HepG2 (cell line): ENCODE measurements around the gene G6PC3. TPM values are rescaled to one million over a fixed set of nuclear protein-coding genes. Genes with fewer than 3 reads are reported as not detected.

Source experiments
- ARNT ChIP-seq: fragments of 450-650 bp; IDR thresholded peaks from 2 replicates; pipeline ENCODE4 v1.6.1; 2017
- CEBPG ChIP-seq: IDR thresholded peaks from 2 replicates; pipeline ENCODE4 v1.6.1; 2016
- FOXK2 ChIP-seq: fragments of 450-650 bp; IDR thresholded peaks from 2 replicates; pipeline ENCODE4 v1.6.1; 2016
- GATA4 ChIP-seq: sonication (generic); IDR thresholded peaks from 2 replicates; pipeline ENCODE4 v1.6.1; 2016; ENCODE audit warnings: antibody characterized with exemption, low read depth, borderline replicate concordance
- GPBP1L1 ChIP-seq: sonication (generic); formaldehyde crosslinking; IDR thresholded peaks from 2 replicates; pipeline ENCODE4 v1.5.0; 2020; ENCODE audit warnings: mild to moderate bottlenecking, missing genetic modification reagents
- GZF1 ChIP-seq: sonication (generic); formaldehyde crosslinking; IDR thresholded peaks from 2 replicates; pipeline ENCODE4 v1.5.1; 2020; ENCODE audit warnings: mild to moderate bottlenecking, missing genetic modification reagents
- HDAC1 ChIP-seq: sonication (generic); formaldehyde crosslinking; IDR thresholded peaks from 2 replicates; pipeline ENCODE4 v1.5.1; 2020; ENCODE audit warnings: mild to moderate bottlenecking, missing genetic modification reagents
- IRX3 ChIP-seq: sonication (generic); formaldehyde crosslinking; IDR thresholded peaks from 2 replicates; pipeline ENCODE4 v1.8.1; 2023; ENCODE audit warnings: mild to moderate bottlenecking, low read depth, missing genetic modification reagents, borderline replicate concordance
- MEIS1 ChIP-seq: sonication (generic); formaldehyde crosslinking; IDR thresholded peaks from 2 replicates; pipeline ENCODE4 v1.9.0; 2021; ENCODE audit warnings: mild to moderate bottlenecking, missing genetic modification reagents, moderate library complexity, borderline replicate concordance
- MTA3 ChIP-seq: sonication (generic); formaldehyde crosslinking; IDR thresholded peaks from 2 replicates; pipeline ENCODE4 v1.4.0; 2020; ENCODE audit warnings: missing genetic modification reagents
- NONO ChIP-seq, 2 experiments: fragments of 450-650 bp in 1 of 2; sonication (generic) in 1 of 2; formaldehyde crosslinking in 1 of 2; IDR thresholded peaks in 1 of 2; conservative IDR thresholded peaks in 1 of 2; 2 replicates each; pipeline versions ENCODE4 v1.6.1 to v1.8.0; 2017 to 2022; ENCODE audit warnings: mild to moderate bottlenecking in 1 of 2, missing genetic modification reagents in 1 of 2, moderate library complexity in 1 of 2
- PHF8 ChIP-seq: sonication (generic); formaldehyde crosslinking; IDR thresholded peaks from 2 replicates; pipeline ENCODE4 v1.5.0; 2020; ENCODE audit warnings: missing genetic modification reagents
- PLRG1 ChIP-seq: fragments of 450-650 bp; conservative IDR thresholded peaks from 2 replicates; pipeline ENCODE4 v1.6.1; 2016
- RAD21 ChIP-seq: fragments of 450-650 bp; formaldehyde crosslinking; IDR thresholded peaks from 2 replicates; pipeline ENCODE4 v1.5.0; 2020; ENCODE audit warnings: mild to moderate bottlenecking
- SMARCE1 ChIP-seq: fragments of 450-650 bp; IDR thresholded peaks from 2 replicates; pipeline ENCODE4 v1.6.1; 2017; ENCODE audit warnings: borderline replicate concordance
- SSRP1 ChIP-seq: IDR thresholded peaks from 2 replicates; pipeline ENCODE4 v1.6.1; 2016; ENCODE audit warnings: control low read depth
- THAP11 ChIP-seq: IDR thresholded peaks from 2 replicates; pipeline ENCODE4 v1.6.1; 2016; ENCODE audit warnings: missing biosample characterization, missing genetic modification reagents
- ZBTB25 ChIP-seq: IDR thresholded peaks from 2 replicates; pipeline ENCODE4 v1.6.1; 2018; ENCODE audit warnings: missing genetic modification reagents
- ZNF160 ChIP-seq: sonication (generic); formaldehyde crosslinking; IDR thresholded peaks from 2 replicates; pipeline ENCODE4 v1.8.0; 2022; ENCODE audit warnings: mild to moderate bottlenecking, inconsistent platforms, missing genetic modification reagents
- ZNF256 ChIP-seq: sonication (generic); formaldehyde crosslinking; conservative IDR thresholded peaks from 2 replicates; pipeline ENCODE4 v1.4.0; 2020; ENCODE audit warnings: missing genetic modification reagents
- ZNF317 ChIP-seq: sonication (generic); formaldehyde crosslinking; IDR thresholded peaks from 2 replicates; pipeline ENCODE4 v1.5.0; 2020; ENCODE audit warnings: mild to moderate bottlenecking, missing genetic modification reagents
- ZNF329 ChIP-seq: sonication (generic); formaldehyde crosslinking; IDR thresholded peaks from 2 replicates; pipeline ENCODE4 v1.9.0; 2021; ENCODE audit warnings: low read depth, mild to moderate bottlenecking, missing genetic modification reagents
- ZNF33A ChIP-seq: sonication (generic); formaldehyde crosslinking; IDR thresholded peaks from 2 replicates; pipeline ENCODE4 v1.5.1; 2020; ENCODE audit warnings: missing genetic modification reagents, mild to moderate bottlenecking, moderate library complexity, borderline replicate concordance
- ZNF530 ChIP-seq: sonication (generic); formaldehyde crosslinking; IDR thresholded peaks from 2 replicates; pipeline ENCODE4 v1.5.0; 2020; ENCODE audit warnings: low read depth, mild to moderate bottlenecking, missing genetic modification reagents
- ZNF713 ChIP-seq: sonication (generic); formaldehyde crosslinking; IDR thresholded peaks from 2 replicates; pipeline ENCODE4 v1.4.0; 2020; ENCODE audit warnings: mild to moderate bottlenecking, missing genetic modification reagents
- polyA plus RNA-seq, 8 experiments: library from polyadenylated mRNA; depleted of rRNA in 3 of 8; stranded (reverse) in 7 of 8; unstranded in 1 of 8; fragments of >200 nt; fragmentation: Illumina TruSeq in 4 of 8; extraction: Trizol in 4 of 8; gene quantifications; 2 replicates each; pipeline versions ENCODE4 v1.2.1 to v1.2.3, GENCODE V29; 2011 to 2016; ENCODE audit warnings: low read depth in 4 of 8, missing spikeins in 1 of 8, mixed read lengths in 1 of 8; ENCODE audit not compliant: insufficient read depth in 1 of 8
- total RNA-seq, 5 experiments: library from RNA; depleted of rRNA; stranded (reverse); fragments of >200 nt; fragmentation: Illumina TruSeq; extraction: Trizol; gene quantifications; 2 replicates each; pipeline ENCODE4 v1.2.3, GENCODE V29; 2016; ENCODE audit warnings: low read depth in 1 of 5
- TF ChIP-seq, protein P1 (sequence below): sonication (generic); formaldehyde crosslinking; IDR thresholded peaks from 2 replicates; pipeline ENCODE4 v1.4.0; 2020; ENCODE audit warnings: mild to moderate bottlenecking, missing genetic modification reagents
- TF ChIP-seq, protein P2 (sequence below): sonication (generic); formaldehyde crosslinking; IDR thresholded peaks from 2 replicates; pipeline ENCODE4 v1.9.0; 2022; ENCODE audit warnings: missing genetic modification reagents, mild to moderate bottlenecking, borderline replicate concordance
- TF ChIP-seq, protein P3 (sequence below): sonication (generic); formaldehyde crosslinking; IDR thresholded peaks from 2 replicates; pipeline ENCODE4 v1.4.0; 2020; ENCODE audit warnings: missing genetic modification reagents

The G6PC3 gene
- total and polyA plus RNA-seq, 2 of the 13 experiments (the other 11 are each of a cell fraction or from before 2014, with no cell fraction given): 38.5 to 75.8 TPM

- TF ChIP-seq ZBTB25 (CRISPR knock-in tag) (no peak), NONO (IDR thresholded peaks at IDR 0.05) (no peak), NONO (CRISPR knock-in tag; conservative IDR thresholded peaks at IDR 0.05) (peak; percentile 48), GPBP1L1 (CRISPR knock-in tag) (no peak), ZNF713 (CRISPR knock-in tag) (no peak), ZNF317 (CRISPR knock-in tag) (no peak), IRX3 (CRISPR knock-in tag) (no peak), ZNF33A (no peak), ARNT (no peak), GATA4 (0 out of 2 replicates have a peak, but pooled peaks have one; percentile 27), ZNF256 (no peak), GZF1 (no peak), CEBPG (no peak), RAD21 (CRISPR knock-in tag) (peak; percentile 85), ZNF530 (no peak), PLRG1 (no peak), ZNF329 (CRISPR knock-in tag) (no peak), HDAC1 (peak; percentile 65), PHF8 (CRISPR knock-in tag) (peak; percentile 23; the same call in 1 of the 2 replicates), THAP11 (0 out of 2 replicates have a peak, but pooled peaks have one; percentile 19), FOXK2 (no peak; the same call in 1 of the 2 replicates), ZNF160 (0 out of 2 replicates have a peak, but pooled peaks have one; percentile 18), SSRP1 (CRISPR knock-in tag) (no peak), MTA3 (CRISPR knock-in tag) (no peak), MEIS1 (CRISPR knock-in tag) (peak; percentile 84; the same call in 1 of the 2 replicates), SMARCE1 (no peak)
- TF ChIP-seq, protein P1, sequence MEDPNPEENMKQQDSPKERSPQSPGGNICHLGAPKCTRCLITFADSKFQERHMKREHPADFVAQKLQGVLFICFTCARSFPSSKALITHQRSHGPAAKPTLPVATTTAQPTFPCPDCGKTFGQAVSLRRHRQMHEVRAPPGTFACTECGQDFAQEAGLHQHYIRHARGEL (CRISPR knock-in tag): no peak
- TF ChIP-seq, protein P2, sequence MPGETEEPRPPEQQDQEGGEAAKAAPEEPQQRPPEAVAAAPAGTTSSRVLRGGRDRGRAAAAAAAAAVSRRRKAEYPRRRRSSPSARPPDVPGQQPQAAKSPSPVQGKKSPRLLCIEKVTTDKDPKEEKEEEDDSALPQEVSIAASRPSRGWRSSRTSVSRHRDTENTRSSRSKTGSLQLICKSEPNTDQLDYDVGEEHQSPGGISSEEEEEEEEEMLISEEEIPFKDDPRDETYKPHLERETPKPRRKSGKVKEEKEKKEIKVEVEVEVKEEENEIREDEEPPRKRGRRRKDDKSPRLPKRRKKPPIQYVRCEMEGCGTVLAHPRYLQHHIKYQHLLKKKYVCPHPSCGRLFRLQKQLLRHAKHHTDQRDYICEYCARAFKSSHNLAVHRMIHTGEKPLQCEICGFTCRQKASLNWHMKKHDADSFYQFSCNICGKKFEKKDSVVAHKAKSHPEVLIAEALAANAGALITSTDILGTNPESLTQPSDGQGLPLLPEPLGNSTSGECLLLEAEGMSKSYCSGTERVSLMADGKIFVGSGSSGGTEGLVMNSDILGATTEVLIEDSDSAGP (CRISPR knock-in tag): peak; percentile 95
- TF ChIP-seq, protein P3, sequence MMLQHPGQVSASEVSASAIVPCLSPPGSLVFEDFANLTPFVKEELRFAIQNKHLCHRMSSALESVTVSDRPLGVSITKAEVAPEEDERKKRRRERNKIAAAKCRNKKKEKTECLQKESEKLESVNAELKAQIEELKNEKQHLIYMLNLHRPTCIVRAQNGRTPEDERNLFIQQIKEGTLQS (CRISPR knock-in tag): no peak
Observed at GRCh38 chr17:44095647-44096496, 25.3 kb downstream of the G6PC3 start (continued).
